Stimulated activated CD4-positive, alpha-beta T cell treated with anti-CD3 and anti-CD28 coated beads, Interleukin-4, amount 100 ng/mL, for 1 hour (primary cell): ENCODE measurements around the gene IL17RA.

Experiments
- DNase-seq: peaks from one replicate; pipeline ENCODE4 v3.0.0-alpha.2; 2020

IL17RA gene

DNA sequence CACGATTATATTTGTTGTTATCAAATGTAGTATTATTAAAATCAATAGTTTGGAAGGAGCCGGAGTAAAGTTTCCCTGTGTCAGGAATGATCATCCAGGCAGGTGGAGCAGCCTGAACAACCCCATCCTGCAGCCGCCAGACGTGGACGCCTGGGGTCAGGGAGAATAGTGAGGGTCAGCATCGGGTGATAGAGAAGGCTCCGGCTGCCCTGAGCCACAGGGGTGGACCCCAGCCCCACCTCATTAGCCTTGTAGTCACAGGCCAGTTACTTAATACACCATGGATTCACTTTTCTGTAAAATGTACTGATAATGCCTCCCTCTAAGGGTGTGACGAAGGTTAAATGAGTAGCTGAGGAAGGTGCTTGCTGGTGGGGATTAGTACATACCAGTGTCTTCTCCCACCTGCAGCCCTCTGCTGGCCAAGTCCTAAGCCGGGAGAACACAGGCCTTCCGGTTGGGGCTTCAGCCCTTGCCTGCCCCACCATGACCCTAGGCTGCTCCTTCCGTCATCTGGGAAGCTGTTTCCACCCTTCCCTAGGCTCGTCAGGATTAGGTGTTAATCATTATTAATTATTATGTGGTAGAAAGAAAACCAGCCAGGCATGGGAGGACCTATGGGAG lies 21.5 kb downstream of the IL17RA start:
- no peak for DNase-seq

DNA sequence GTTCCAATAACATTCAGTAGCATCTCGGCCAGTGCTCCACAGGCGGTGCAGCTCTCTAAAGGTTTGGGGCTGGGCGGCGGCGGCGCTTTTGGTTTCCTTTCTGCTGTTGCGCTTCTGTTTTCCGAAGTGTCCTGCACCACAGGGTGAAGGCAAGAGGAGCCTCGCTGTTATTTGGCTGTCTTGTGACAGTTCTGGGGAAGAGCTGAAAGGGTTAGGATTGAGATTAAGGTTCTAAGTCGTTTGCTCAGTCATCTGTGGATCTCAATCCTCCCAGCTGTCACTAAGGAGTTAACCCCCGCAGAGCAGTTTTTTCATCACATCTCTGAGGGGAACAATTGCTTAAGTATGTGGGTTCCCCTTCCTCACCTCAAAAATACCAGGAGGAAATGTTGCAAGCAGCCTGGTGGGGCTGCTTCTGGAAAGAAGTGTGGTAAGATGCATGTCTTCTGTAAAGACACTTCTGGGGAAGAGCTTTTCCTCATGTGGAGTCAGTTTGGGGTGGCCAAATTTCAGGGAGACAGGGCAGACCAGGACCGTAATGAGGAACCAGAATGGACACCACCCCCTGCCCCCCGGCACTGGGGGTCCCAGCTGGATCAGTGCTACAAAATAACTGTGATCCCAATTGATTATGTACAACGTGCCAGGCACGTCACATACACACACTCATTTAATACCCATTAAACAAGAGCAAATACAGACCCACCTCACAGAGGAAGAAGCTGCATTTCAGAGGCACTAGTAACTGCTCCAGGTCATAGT lies 22.2 kb downstream of the IL17RA start:
- DNase-seq, result no peak

DNA sequence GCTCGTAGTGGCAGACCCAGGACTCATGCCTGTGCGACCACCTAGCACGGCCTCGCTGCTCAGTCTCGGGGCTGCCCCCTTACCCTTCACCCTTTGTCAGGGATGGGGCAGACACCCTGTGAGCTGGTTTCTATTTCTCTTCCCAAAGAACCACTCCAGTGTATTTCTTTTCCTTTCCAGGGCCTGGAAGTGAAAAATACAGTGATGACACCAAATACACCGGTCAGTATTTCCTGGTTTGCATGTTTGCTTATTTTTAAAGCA lies 22.7 kb downstream of the IL17RA start:
- DNase-seq, result no peak

DNA sequence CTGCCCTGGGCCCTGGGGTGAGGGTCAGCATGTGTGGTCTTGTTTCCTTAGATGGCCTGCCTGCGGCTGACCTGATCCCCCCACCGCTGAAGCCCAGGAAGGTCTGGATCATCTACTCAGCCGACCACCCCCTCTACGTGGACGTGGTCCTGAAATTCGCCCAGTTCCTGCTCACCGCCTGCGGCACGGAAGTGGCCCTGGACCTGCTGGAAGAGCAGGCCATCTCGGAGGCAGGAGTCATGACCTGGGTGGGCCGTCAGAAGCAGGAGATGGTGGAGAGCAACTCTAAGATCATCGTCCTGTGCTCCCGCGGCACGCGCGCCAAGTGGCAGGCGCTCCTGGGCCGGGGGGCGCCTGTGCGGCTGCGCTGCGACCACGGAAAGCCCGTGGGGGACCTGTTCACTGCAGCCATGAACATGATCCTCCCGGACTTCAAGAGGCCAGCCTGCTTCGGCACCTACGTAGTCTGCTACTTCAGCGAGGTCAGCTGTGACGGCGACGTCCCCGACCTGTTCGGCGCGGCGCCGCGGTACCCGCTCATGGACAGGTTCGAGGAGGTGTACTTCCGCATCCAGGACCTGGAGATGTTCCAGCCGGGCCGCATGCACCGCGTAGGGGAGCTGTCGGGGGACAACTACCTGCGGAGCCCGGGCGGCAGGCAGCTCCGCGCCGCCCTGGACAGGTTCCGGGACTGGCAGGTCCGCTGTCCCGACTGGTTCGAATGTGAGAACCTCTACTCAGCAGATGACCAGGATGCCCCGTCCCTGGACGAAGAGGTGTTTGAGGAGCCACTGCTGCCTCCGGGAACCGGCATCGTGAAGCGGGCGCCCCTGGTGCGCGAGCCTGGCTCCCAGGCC lies 23.7 kb downstream of the IL17RA start:
- DNase-seq, result no peak

DNA sequence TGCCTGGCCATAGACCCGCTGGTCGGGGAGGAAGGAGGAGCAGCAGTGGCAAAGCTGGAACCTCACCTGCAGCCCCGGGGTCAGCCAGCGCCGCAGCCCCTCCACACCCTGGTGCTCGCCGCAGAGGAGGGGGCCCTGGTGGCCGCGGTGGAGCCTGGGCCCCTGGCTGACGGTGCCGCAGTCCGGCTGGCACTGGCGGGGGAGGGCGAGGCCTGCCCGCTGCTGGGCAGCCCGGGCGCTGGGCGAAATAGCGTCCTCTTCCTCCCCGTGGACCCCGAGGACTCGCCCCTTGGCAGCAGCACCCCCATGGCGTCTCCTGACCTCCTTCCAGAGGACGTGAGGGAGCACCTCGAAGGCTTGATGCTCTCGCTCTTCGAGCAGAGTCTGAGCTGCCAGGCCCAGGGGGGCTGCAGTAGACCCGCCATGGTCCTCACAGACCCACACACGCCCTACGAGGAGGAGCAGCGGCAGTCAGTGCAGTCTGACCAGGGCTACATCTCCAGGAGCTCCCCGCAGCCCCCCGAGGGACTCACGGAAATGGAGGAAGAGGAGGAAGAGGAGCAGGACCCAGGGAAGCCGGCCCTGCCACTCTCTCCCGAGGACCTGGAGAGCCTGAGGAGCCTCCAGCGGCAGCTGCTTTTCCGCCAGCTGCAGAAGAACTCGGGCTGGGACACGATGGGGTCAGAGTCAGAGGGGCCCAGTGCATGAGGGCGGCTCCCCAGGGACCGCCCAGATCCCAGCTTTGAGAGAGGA lies 24.5 kb downstream of the IL17RA start:
- no peak for DNase-seq

DNA sequence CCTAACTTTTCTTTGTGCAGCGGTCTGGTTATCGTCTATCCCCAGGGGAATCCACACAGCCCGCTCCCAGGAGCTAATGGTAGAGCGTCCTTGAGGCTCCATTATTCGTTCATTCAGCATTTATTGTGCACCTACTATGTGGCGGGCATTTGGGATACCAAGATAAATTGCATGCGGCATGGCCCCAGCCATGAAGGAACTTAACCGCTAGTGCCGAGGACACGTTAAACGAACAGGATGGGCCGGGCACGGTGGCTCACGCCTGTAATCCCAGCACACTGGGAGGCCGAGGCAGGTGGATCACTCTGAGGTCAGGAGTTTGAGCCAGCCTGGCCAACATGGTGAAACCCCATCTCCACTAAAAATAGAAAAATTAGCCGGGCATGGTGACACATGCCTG lies 25.2 kb downstream of the IL17RA start:
- DNase-seq, result no peak

DNA sequence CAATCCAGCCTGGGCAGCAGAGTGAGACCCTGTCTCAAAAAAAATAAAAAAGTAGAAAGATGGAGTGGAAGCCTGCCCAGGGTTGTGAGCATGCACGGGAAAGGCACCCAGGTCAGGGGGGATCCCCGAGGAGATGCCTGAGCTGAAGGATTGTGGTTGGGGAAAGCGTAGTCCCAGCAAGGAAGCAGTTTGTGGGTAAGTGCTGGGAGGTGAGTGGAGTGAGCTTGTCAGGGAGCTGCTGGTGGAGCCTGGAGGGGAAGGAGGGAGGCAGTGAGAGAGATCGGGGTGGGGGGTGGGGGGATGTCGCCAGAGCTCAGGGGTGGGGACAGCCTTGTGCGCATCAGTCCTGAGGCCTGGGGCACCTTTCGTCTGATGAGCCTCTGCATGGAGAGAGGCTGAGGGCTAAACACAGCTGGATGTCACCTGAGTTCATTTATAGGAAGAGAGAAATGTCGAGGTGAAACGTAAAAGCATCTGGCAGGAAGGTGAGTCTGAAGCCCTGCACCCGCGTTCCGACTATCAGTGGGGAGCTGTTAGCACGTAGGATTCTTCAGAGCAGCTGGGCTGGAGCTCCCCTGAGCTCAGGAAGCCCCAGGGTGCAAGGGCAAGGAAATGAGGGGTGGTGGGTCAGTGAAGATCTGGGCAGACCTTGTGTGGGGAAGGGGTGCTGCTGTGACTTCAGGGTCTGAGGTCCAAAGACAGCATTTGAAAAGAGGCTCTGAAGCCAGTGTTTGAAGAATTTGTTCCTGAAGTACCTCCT lies 26.2 kb downstream of the IL17RA start:
- no peak for DNase-seq

DNA sequence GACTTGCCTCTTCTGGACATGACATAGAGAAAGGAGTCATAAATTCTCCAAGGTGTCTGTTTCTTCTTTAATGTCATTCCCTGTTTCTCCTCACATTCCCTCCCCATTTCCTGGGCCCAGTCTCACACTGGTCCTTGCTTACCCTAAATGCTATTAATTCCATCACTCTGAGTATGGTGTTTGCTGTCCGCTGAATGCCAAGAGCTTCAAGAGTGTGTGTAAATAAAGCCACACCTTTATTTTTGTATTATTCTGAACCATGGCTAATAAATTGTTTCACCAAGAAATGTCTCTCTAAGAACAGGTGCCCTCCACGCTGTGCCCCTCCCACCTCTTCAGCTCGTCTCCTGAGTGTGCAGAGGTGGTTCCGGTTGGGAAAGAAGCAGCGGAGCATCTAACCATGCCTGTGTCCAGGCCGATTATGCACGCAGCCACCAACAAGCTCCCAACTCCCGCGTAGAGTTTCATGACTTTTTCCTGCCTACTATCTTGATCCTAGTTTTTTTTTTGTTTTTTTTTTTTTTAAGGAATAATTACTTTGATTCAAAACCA lies 27.8 kb downstream of the IL17RA start:
- DNase-seq, result no peak

DNA sequence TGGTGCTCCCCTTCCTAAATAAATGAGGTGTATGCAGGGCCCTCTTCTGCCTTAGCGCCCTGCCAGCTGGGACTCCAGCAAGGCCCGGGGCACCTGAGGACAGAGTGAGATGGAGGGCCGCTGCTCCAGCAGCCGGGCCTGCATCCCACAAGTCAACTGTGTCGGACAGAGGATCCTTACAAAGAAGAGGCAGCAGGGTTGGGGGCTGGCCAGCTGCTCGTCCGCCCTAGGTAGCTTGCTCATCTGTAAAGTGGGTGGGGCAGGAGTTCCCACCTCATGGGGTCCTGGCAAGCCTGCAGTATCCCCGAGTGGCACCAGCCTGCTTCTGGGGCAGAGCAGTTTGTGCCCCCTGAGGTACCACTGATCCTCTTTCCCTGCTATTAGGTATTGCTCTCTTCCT lies 28.8 kb downstream of the IL17RA start:
- no peak for DNase-seq

DNA sequence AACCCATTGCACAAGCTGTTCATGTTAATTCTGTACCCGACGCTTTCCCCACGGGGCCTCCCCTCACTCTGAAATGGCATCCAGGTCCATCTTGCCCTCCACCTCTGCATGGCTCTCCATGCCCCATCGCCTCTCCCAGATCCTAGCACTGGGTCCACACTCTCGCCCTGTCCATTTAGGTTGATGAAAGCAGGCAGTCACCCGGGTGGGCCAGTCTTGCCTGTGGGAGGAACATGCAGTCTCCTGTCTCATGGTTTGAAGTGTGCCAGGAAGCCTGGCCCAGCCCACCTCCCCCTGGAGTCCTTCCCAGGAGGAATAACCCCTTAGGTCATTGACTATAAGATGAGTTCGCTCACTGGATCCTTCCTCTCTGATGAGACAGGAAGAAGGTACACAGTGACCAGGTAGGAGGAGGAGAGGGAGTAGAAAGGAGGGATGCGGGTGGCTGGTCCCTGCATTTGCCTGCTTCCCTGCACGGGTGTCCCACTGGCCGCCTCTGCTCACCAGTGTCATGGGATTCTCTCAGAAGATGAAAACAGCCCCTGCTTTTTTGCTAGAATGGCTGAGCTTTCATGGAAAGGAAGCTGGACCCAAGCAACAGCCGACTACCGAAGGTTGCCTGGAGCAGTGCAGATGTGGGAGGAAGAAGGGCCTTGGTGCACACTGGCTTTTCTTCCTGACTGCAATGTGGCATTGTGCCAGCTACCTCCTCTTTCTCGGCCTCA lies 29.5 kb downstream of the IL17RA start:
- DNase-seq, result no peak

DNA sequence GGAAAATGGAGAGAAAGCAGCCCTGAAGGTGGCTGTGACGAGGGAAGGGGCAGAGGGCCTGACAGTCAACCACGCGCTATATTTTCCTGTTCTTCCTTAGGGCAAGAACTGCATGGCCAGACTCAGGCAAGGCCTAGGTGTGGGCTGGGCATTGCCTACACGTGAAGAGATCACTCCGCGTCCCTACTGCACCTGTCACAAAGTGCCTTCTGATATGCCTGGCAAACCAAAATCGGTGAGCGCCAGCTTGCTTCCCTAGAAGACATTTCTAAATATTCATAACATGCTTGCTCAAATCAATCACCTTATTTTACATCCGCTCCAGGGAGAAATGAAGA lies 30.1 kb downstream of the IL17RA start:
- no peak for DNase-seq

DNA sequence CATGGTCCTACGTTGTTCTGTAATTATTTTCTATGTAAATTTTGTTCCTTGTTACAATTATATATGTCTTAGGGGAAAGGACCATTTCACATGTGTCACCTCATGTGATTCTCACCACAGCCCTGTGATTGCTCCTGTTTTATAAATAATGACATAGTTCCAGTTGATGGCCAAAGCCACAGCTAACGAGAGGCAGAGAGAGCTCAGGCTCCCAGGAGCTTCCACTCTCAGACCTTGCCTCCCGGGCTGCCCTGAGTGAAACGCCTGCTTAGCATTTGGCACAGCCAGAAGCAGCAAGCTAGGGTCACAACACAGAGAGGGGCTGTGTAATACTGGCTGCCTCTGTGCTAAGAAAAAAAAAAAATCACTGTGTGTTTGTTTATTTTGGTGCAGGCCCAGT lies 30.4 kb downstream of the IL17RA start:
- no peak for DNase-seq

DNA sequence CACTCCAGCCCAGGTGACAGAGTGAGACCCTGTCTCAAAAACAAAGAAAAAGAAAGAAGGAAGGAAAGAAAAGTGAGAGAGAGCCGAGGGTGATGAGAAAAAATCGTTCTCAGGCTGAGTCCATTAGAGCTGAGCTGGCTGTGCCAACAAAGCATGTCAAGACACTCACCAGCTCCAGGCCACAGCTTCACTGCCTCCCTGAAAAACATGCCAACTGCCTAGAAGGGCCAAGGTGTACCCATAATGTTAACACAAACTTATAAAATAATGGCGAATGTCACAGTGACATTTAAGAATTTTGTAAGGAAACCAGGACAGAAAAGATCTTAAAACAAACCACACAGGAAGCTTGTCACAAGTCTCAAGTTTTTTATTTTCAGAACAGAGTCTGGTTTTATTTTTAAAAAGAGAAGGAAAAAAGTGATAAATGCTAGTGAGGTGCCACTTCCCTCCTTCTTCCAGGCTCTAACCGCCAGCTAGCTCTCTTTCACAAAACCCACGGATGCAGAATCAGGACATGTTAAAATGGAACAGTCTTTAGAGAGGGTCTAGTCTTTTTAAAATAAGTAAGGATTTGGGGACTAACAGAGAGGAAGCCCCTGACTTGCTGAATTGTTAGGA lies 31.3 kb downstream of the IL17RA start:
- no peak for DNase-seq

DNA sequence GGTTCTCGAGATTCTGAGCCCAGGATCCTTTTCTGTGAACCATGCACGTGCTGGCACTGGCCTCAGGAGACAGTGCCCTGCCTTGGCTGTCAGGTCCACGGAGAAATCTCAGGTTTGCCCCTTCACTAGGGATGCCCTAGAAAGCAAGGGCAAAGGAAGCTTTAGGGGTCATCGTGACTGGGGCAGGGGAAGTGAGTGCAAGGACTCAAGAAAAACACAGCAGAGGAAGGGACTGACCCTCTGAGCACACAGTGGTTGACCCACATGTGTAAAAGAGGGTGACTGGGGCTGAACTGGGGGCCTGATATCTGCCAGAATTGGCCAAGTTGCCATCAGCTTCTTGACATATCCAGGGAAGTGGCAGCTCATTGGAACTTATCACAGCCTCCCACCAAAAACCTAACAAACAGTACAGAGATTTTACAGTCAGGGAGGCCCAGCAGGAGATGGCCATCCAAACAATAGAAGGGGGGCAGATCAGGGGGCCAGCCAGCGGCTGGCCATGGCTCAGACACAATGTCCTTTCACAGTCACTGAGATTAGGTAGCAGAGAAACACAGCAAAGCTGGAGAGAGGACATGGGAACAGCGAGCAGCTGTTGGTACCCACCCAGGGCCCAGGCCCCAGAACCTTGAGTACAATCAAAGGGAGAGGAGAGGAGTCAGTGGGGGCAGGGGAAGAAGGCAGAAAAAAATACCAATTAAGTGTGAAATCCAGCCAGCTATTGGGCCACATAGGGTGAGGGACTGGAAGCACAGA lies 32.0 kb downstream of the IL17RA start:
- DNase-seq, result no peak

DNA sequence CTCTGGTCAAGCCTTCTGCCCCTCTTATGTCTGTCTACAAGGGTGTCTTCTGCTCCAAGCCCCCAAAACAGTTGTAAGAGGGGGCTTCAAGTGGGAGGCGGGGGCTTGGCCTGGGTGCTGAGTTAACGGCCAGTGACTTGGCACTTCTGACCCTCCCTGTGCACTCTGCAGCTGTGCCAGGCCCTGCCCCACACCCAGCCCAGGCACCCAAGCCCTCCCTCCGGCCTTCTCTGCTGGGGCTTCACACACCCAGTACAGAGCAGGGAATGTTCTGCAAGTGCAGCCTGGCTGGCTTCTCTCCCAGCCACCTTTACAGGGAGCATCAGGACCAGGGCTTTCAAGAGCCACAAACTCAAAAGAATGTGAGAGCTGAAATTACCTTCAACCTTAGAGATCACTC lies 32.6 kb downstream of the IL17RA start:
- DNase-seq, result no peak

DNA sequence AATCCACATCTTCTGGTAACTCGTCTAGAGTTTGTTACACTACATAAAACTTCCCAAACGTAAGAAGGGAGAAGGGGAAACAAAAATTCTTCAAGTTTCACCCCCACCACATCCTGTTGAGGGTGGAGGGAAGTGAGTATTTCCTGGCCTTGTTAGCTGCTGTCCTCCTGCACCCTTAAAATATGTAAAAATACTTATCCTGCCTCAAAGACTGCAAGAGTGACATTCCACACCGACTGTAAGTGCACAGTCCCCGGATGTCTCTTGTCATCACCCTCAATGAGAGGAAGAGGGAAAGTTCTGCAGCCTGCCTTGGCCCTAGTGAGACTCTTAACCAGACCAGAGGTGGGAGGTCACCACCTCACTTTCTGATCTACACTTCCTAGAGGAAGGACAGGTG lies 33.1 kb downstream of the IL17RA start:
- no peak for DNase-seq

DNA sequence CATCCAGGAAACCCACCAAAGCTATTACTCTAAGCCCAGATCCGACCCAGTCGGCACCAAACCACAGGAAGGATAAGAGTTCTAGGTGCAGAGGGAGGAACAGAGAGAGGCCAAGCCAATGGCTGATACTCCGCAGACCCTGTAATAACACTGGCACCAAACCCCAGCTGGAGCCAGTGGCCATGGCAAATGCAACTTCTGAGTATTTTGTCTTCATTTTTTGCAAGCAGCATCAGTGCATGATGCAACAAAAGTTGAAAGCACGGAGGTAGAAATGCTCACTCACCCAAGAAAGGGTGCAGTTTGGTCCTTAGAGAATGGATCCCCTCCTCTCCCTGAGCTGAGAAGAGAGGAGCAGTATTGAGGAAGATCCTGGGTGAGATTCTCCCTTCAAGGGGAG lies 33.5 kb downstream of the IL17RA start:
- no peak for DNase-seq

DNA sequence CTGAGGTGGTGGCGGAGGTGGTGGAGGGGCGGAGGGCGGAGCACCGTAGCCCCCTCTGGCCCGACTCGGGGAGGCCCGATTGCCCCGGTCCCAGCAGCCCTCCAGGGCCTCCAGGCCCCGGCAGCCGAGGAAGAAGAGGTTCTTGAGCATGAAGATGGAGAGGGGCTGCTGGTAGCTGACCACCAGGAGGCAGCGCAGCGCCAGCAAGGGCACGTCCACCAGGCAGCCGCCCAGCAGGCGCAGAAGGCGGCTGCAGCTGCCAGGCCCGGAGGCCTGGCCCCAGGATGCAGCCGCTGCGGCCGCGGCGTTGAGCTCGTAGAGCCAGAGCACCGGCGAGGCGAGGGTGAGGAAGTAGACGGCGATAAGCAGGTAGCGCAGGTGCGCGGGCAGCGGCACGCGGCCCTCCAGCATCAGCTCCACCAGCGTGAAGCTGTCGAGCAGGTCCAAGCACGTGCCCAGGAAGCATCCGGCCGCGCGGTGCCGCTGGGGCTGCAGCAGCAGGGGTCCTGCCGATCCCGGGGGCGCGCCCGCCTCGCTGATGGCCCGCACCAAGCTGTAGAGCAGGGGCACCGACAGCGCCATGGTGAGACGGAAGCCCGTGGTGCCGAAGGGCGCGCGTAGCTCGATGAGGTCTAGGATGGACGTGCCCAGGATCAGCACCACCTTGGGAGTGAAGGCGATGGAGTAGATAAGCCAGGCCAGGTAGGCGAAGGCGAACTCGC lies 34.8 kb downstream of the IL17RA start:
- peak; percentile 22 for DNase-seq

DNA sequence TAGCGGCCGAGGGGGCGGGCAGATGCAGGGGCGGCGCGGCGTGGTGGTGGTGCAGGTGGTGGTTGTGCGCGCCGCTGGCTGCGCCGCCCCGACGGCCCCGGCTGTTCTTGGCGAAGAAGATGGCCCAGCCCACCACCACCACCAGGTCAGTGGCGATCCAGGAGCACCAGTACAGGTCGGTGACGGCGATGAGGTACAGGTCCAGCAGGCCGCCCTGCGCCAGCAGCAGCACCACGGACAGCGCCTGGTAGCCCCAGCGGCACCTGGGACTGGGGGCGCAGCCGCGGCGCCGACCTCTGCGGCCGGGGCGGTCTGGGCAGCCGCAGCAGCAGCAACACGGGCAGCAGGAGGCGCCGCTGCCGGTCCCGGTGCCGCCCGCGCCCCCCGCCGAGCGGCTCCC lies 35.5 kb downstream of the IL17RA start:
- DNase-seq, result peak; percentile 65

DNA sequence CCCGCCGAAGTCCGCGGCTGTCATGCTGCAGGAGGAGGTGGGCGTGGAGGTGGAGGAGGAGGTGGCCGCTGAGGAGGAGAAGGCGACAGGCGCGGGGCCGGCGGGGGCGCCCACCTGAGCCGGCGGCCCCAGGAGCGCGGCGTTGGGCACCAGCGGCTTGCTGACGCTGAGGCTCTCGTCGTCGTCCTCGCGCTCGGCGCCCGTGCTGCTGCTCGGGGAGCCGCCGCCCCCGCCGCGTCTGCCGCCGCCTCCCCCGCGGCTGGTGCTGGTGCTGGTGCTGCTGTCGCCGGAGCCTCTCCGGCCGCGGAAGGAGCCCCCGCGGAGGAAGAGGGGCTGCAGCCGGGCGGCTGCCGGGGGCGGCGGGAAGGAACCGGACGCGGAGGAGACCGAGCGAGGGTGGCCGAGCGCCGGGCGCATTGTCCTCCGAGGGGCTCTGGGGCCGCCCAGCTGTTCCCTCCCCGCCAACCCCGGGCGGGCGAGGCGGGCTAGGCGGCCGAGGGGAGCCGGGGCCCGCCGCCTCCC lies 36.0 kb downstream of the IL17RA start:
- peak; percentile 41 for DNase-seq
